ENCODE data around the gene SEMA6A. TPM values are rescaled to one million over a fixed set of nuclear protein-coding genes. Genes with fewer than 3 reads are reported as not detected.

SEMA6A gene
- total RNA-seq, 2 experiments from 2014 or later = not detected

DNA sequence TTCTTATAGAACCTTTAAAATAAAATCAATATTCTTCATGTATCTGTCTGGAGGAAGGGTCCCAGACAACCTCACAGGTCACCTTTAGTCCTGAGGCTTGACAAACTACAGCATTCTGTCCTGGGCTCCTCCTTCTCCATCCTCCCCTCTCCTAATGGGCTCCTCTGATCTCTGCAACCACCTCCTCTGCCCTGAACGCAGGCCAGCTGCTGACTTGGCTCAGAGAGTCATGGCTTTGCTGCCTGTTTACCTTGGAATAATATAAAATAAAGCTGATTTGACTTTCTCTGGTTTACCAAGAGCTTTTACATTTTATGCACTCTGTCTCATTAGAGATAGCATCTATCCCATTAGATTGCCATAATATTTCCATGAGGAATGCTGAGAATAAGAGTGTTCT, 159.4 kb downstream of the SEMA6A start:
- Histone ChIP-seq H4K20me1 (ENCODE audit: insufficient read depth, low read length) (no peaks in the 10 kb centered on the region), H3K27ac (ENCODE audit: low read depth, low read length, poor library complexity, severe bottlenecking) (no peak overlapping the region), H3K4me3 (ENCODE audit: low read depth, low read length, poor library complexity, severe bottlenecking) (no peak overlapping the region), H3K4me1 (ENCODE audit: insufficient read depth, low read length, poor library complexity, severe bottlenecking) (no peaks in the 10 kb centered on the region), H3K4me2 (ENCODE audit: low read length) (no peak overlapping the region), H3K9me2 (ENCODE audit: insufficient read depth, low read length) (no peaks in the 10 kb centered on the region), H2AFZ (ENCODE audit: low read length) (no peak overlapping the region), H3K36me3 (ENCODE audit: insufficient read depth, low read length) (no peaks in the 10 kb centered on the region), H3K79me2 (ENCODE audit: insufficient read depth, low read depth, low read length) (no peaks in the 10 kb centered on the region), H3K9me3 (ENCODE audit: low read length) (no peaks in the 10 kb centered on the region)
- ChIA-PET CTCF (ENCODE audit: unreplicated experiment) (no interaction called here), POLR2A (no interaction called here)
- BruUV-seq (replicated peaks) = no TSS peak
- intact Hi-C loops (cut with micrococcal nuclease; ENCODE audit: unreplicated experiment) = no loop called here
- TF ChIP-seq, protein P1, sequence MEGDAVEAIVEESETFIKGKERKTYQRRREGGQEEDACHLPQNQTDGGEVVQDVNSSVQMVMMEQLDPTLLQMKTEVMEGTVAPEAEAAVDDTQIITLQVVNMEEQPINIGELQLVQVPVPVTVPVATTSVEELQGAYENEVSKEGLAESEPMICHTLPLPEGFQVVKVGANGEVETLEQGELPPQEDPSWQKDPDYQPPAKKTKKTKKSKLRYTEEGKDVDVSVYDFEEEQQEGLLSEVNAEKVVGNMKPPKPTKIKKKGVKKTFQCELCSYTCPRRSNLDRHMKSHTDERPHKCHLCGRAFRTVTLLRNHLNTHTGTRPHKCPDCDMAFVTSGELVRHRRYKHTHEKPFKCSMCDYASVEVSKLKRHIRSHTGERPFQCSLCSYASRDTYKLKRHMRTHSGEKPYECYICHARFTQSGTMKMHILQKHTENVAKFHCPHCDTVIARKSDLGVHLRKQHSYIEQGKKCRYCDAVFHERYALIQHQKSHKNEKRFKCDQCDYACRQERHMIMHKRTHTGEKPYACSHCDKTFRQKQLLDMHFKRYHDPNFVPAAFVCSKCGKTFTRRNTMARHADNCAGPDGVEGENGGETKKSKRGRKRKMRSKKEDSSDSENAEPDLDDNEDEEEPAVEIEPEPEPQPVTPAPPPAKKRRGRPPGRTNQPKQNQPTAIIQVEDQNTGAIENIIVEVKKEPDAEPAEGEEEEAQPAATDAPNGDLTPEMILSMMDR (conservative IDR thresholded peaks at IDR 0.05; ENCODE audit: low read length) = no peak
- no peak for TF ChIP-seq EZH2phosphoT487 (IDR thresholded peaks at IDR 0.05; ENCODE audit: borderline replicate concordance, low read depth, low read length)
- no peak for DNase-seq (ENCODE audit: low spot score)

DNA sequence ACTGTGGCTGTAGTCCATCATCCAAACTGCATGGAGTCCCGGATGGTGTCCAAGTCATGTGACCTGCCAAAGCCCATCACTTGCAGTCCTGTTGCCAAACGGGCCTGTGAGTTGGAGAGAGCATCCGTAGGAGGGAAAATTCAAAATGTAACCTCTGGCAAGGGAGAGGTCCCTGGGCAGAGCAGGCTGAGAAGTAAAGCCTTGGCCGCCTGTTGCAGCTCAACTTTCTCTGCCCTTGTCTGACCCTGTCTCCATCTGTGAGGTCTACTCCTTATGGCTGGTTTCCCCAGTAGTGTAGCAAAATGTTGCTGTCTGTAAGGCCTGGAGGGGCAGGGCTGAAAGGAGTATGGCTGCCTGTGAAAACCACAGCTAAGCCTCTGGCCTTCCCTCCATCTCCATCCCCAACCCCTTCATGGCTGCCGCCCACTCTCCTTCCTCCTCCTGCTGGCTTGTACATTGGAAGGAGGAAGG, 163.5 kb downstream of the SEMA6A start:
- H3K4me1 ChIP-seq (ENCODE audit: insufficient read depth, low read length, poor library complexity, severe bottlenecking) = no peaks in the 10 kb centered on the region
- H3K4me3 ChIP-seq (ENCODE audit: low read depth, low read length, poor library complexity, severe bottlenecking) = no peak overlapping the region
- intact Hi-C loops (cut with micrococcal nuclease; ENCODE audit: unreplicated experiment) = no loop called here
- ChIA-PET CTCF (ENCODE audit: unreplicated experiment) (no interaction called here), POLR2A (no interaction called here)
- no peaks in the 10 kb centered on the region for H4K20me1 ChIP-seq (ENCODE audit: insufficient read depth, low read length)
- H3K4me2 ChIP-seq (ENCODE audit: low read length) = no peak overlapping the region
- no peak overlapping the region for H2AFZ ChIP-seq (ENCODE audit: low read length)
- H3K9me3 ChIP-seq (ENCODE audit: low read length) = no peaks in the 10 kb centered on the region
- H3K27ac ChIP-seq (ENCODE audit: low read depth, low read length, poor library complexity, severe bottlenecking) = no peak overlapping the region
- TF ChIP-seq, protein P1 (conservative IDR thresholded peaks at IDR 0.05; ENCODE audit: low read length) = no peak
- no peak for TF ChIP-seq EZH2phosphoT487 (IDR thresholded peaks at IDR 0.05; ENCODE audit: borderline replicate concordance, low read depth, low read length)
- BruUV-seq (replicated peaks) = no TSS peak
- no peaks in the 10 kb centered on the region for H3K79me2 ChIP-seq (ENCODE audit: insufficient read depth, low read depth, low read length)
- DNase-seq (ENCODE audit: low spot score) = no peak
- H3K9me2 ChIP-seq (ENCODE audit: insufficient read depth, low read length) = no peaks in the 10 kb centered on the region
- no peaks in the 10 kb centered on the region for H3K36me3 ChIP-seq (ENCODE audit: insufficient read depth, low read length)

DNA sequence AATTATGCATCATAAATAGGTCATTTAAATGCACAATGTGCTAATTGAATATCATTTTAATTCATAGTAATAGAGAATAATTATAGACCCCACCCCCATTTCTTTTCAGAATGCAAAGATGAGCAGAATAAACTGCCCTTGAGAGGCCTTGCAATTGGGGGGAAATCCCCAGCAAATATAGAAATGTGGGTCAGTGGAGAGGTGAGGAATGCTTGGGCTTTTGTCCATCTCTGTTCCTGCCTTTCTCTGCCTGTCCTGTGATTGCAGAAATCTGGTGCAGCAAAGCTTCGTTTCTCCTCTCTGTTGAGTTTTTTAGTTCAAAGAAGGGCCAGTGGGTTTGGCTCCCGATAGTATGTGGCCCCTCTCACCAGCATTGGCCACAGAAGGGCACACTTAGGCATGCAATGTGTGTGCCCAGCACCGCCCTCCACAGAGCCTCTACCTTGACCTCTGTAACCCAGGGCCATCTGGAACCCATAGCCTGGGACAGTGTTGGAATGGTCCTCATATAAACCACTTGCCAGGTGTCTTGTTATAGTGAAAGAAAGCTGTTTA, 164.2 kb downstream of the SEMA6A start:
- Histone ChIP-seq H3K79me2 (ENCODE audit: insufficient read depth, low read depth, low read length) (no peaks in the 10 kb centered on the region), H3K27ac (ENCODE audit: low read depth, low read length, poor library complexity, severe bottlenecking) (no peak overlapping the region), H4K20me1 (ENCODE audit: insufficient read depth, low read length) (no peaks in the 10 kb centered on the region), H3K36me3 (ENCODE audit: insufficient read depth, low read length) (no peaks in the 10 kb centered on the region), H2AFZ (ENCODE audit: low read length) (no peak overlapping the region), H3K4me1 (ENCODE audit: insufficient read depth, low read length, poor library complexity, severe bottlenecking) (no peaks in the 10 kb centered on the region), H3K9me2 (ENCODE audit: insufficient read depth, low read length) (no peaks in the 10 kb centered on the region), H3K4me3 (ENCODE audit: low read depth, low read length, poor library complexity, severe bottlenecking) (no peak overlapping the region), H3K9me3 (ENCODE audit: low read length) (no peaks in the 10 kb centered on the region), H3K4me2 (ENCODE audit: low read length) (no peak overlapping the region)
- TF ChIP-seq, protein P1 (conservative IDR thresholded peaks at IDR 0.05; ENCODE audit: low read length) = no peak
- TF ChIP-seq EZH2phosphoT487 (IDR thresholded peaks at IDR 0.05; ENCODE audit: borderline replicate concordance, low read depth, low read length) = no peak
- CTCF ChIA-PET (ENCODE audit: unreplicated experiment) = no interaction called here
- BruUV-seq (replicated peaks) = no TSS peak
- POLR2A ChIA-PET = interaction anchor here (0.6 kb wide), 1 partner anchor 2000 kb away, joined by 3 read pairs; no protein-coding TSS in a partner anchor
- no peak for DNase-seq (ENCODE audit: low spot score)
- intact Hi-C loops (cut with micrococcal nuclease; ENCODE audit: unreplicated experiment) = no loop called here
